ENCODE data around the gene TOP1.
"Not testable (repeated sequence)": the region's sequence is repeated elsewhere in the genome, so short reads cannot be mapped to it uniquely, and the experiment has no call there.

TOP1 gene

GRCh38 chr20:41128317-41128716 lies 99.7 kb downstream of the TOP1 start:
- not testable (repeated sequence) for DNase-seq (ENCODE audit: low read depth, low spot score)

- DNase-seq (ENCODE audit: low read depth, low spot score) = no peak
These were observed 103.2 kb downstream of the TOP1 start for GRCh38 chr20:41131594-41132387.

- not testable (repeated sequence) for DNase-seq (ENCODE audit: low read depth, low spot score)
These were observed 103.8 kb downstream of the TOP1 start for GRCh38 chr20:41132388-41132775.

- no peak for DNase-seq (ENCODE audit: low read depth, low spot score)
These were observed 105.2 kb downstream of the TOP1 start for GRCh38 chr20:41133709-41134361.

- DNase-seq (ENCODE audit: low read depth, low spot score) = no peak
These were observed 106.0 kb downstream of the TOP1 start for GRCh38 chr20:41134362-41135186.

GRCh38 chr20:41135187-41135887 lies 106.7 kb downstream of the TOP1 start:
- DNase-seq (ENCODE audit: low read depth, low spot score) = peak; percentile 27

- no peak for DNase-seq (ENCODE audit: low read depth, low spot score)
These were observed 107.5 kb downstream of the TOP1 start for GRCh38 chr20:41135888-41136679.

- peak; percentile 75 for DNase-seq (ENCODE audit: low read depth, low spot score)
These were observed 108.3 kb downstream of the TOP1 start, which contains the start of gene PLCG1 for GRCh38 chr20:41136680-41137613. Gene PLCG1 (plus strand): TSS chr20:41137543. CDS start chr20:41137642, 99 bp downstream.

GRCh38 chr20:41137614-41138474 lies 109.2 kb downstream of the TOP1 start:
- DNase-seq (ENCODE audit: low read depth, low spot score) = no peak

GRCh38 chr20:41138475-41139226 lies 110.0 kb downstream of the TOP1 start:
- DNase-seq (ENCODE audit: low read depth, low spot score) = no peak

- no peak for DNase-seq (ENCODE audit: low read depth, low spot score)
These were observed 110.8 kb downstream of the TOP1 start for GRCh38 chr20:41139227-41140093.

- DNase-seq (ENCODE audit: low read depth, low spot score) = no peak
These were observed 111.9 kb downstream of the TOP1 start for GRCh38 chr20:41140226-41141133.

- DNase-seq (ENCODE audit: low read depth, low spot score) = no peak
These were observed 112.7 kb downstream of the TOP1 start for GRCh38 chr20:41141153-41141815.

- DNase-seq (ENCODE audit: low read depth, low spot score) = no peak
These were observed 113.6 kb downstream of the TOP1 start for GRCh38 chr20:41142245-41142644.

- no peak for DNase-seq (ENCODE audit: low read depth, low spot score)
These were observed 114.3 kb downstream of the TOP1 start for GRCh38 chr20:41142919-41143318.

All from activated naive CD8-positive, alpha-beta T cell treated with anti-CD3 and anti-CD28 coated beads, Interleukin-2, amount 50 U/mL, for 16 hours (primary cell).